Measurements from ENCODE around the gene ARHGEF16. TPM values are rescaled to one million over a fixed set of nuclear protein-coding genes. Genes with fewer than 3 reads are reported as not detected.

ARHGEF16 gene
- total RNA-seq, 4 donors from 2014 or later: 0.20 to 1.2 (median 0.63) TPM

GRCh38 chr1:3506943-3507342, 52.5 kb downstream of the ARHGEF16 start:
- no peaks in the 10 kb centered on the region for H3K36me3 ChIP-seq
- H3K27me3 ChIP-seq: no peaks in the 10 kb centered on the region
- DNase-seq (no peak), ATAC-seq (no peak)
- no peaks in the 10 kb centered on the region for H3K9me3 ChIP-seq
- no peak overlapping the region for H3K27ac ChIP-seq
- H3K4me1 ChIP-seq: peaks cover 19 to 24% of the 10 kb centered on the region in 2 donors
- in situ Hi-C loops (cut with MboI; ENCODE audit: low sequenced_read_pairs in 4 of 4) (no loop called here), intact Hi-C loops (cut with DNase I; ENCODE audit: low total_unique reads) (no loop called here)
- TF ChIP-seq POLR2A (IDR thresholded peaks at IDR 0.05) (no peak), CTCF (IDR thresholded peaks at IDR 0.05 in 4 of 5, conservative IDR thresholded peaks at IDR 0.05 in 1 of 5) (no peak)
- no peak overlapping the region for H3K4me3 ChIP-seq

- no peaks in the 10 kb centered on the region for H3K9me3 ChIP-seq
- TF ChIP-seq POLR2A (IDR thresholded peaks at IDR 0.05) (no peak), CTCF (IDR thresholded peaks at IDR 0.05 in 4 of 5, conservative IDR thresholded peaks at IDR 0.05 in 1 of 5) (no peak)
- intact Hi-C loops (cut with DNase I; ENCODE audit: low total_unique reads) (no loop called here), in situ Hi-C loops (cut with MboI; ENCODE audit: low sequenced_read_pairs in 4 of 4) (no loop called here)
- H3K36me3 ChIP-seq: no peaks in the 10 kb centered on the region
- no peaks in the 10 kb centered on the region for H3K27me3 ChIP-seq
- no peak overlapping the region for H3K4me3 ChIP-seq
- DNase-seq (no peak), ATAC-seq (no peak)
- peaks cover 19 to 24% of the 10 kb centered on the region in 2 donors for H3K4me1 ChIP-seq
- H3K27ac ChIP-seq: no peak overlapping the region
Measured at GRCh38 chr1:3507636-3508275, 53.3 kb downstream of the ARHGEF16 start.

- Histone ChIP-seq H3K36me3 (no peaks in the 10 kb centered on the region), H3K27me3 (no peaks in the 10 kb centered on the region), H3K4me1 (peaks cover 14 to 16% of the 10 kb centered on the region in 2 donors), H3K4me3 (no peak overlapping the region), H3K9me3 (no peaks in the 10 kb centered on the region), H3K27ac (no peak overlapping the region)
- ATAC-seq: no peak
- intact Hi-C loops (cut with DNase I; ENCODE audit: low total_unique reads): no loop called here
- TF ChIP-seq POLR2A (IDR thresholded peaks at IDR 0.05) (no peak), CTCF (IDR thresholded peaks at IDR 0.05 in 4 of 5, conservative IDR thresholded peaks at IDR 0.05 in 1 of 5) (no peak)
- in situ Hi-C loops (cut with MboI; ENCODE audit: low sequenced_read_pairs in 4 of 4): no loop called here
- DNase-seq: no peak
Measured at GRCh38 chr1:3508757-3509415, 54.4 kb downstream of the ARHGEF16 start.

GRCh38 chr1:3509721-3510120, 55.3 kb downstream of the ARHGEF16 start:
- in situ Hi-C loops (cut with MboI; ENCODE audit: low sequenced_read_pairs in 4 of 4) (no loop called here), intact Hi-C loops (cut with DNase I; ENCODE audit: low total_unique reads) (no loop called here)
- H3K27ac ChIP-seq: no peak overlapping the region
- H3K4me1 ChIP-seq: peaks cover 9% of the 10 kb centered on the region in 2 donors
- H3K9me3 ChIP-seq: no peaks in the 10 kb centered on the region
- TF ChIP-seq POLR2A (IDR thresholded peaks at IDR 0.05): no peak
- no peak for TF ChIP-seq CTCF (IDR thresholded peaks at IDR 0.05 in 4 of 5, conservative IDR thresholded peaks at IDR 0.05 in 1 of 5)
- ATAC-seq (no peak), DNase-seq (no peak)
- no peaks in the 10 kb centered on the region for H3K27me3 ChIP-seq
- H3K4me3 ChIP-seq: no peak overlapping the region
- no peaks in the 10 kb centered on the region for H3K36me3 ChIP-seq

All from gastrocnemius medialis (tissue), 4 donors.